ENCODE results near the gene DUS1L. TPM values are rescaled to one million over a fixed set of nuclear protein-coding genes. Genes with fewer than 3 reads are reported as not detected.

DUS1L gene
- total RNA-seq, 1 donor from 2014 or later: 103 TPM

- DNase-seq (ENCODE audit: low spot score): no peak
Measured at GRCh38 chr17:82029391-82029790, 36.2 kb downstream of the DUS1L start.

- no peak for DNase-seq (ENCODE audit: low spot score)
Measured at GRCh38 chr17:82028966-82029365, 36.6 kb downstream of the DUS1L start.

GRCh38 chr17:82028246-82028645 is 37.4 kb downstream of the DUS1L start:
- DNase-seq (ENCODE audit: low spot score): no peak

- DNase-seq (ENCODE audit: low spot score): no peak
Measured at GRCh38 chr17:82025401-82026107, 40.0 kb downstream of the DUS1L start.

- DNase-seq (ENCODE audit: low spot score): no peak
Measured at GRCh38 chr17:82024859-82025258, 40.7 kb downstream of the DUS1L start.

GRCh38 chr17:82023447-82024241 is 42.0 kb downstream of the DUS1L start:
- no peak for DNase-seq (ENCODE audit: low spot score)

GRCh38 chr17:82022981-82023446 is 42.6 kb downstream of the DUS1L start, which contains the start of gene LRRC45:
TSS of gene LRRC45 (plus strand) at chr17:82023305. CDS start at chr17:82023644, 339 bp downstream.
- peak; percentile 100 for DNase-seq (ENCODE audit: low spot score)

GRCh38 chr17:82022310-82022980 is 43.2 kb downstream of the DUS1L start, which contains the start of gene CENPX:
TSS of gene CENPX (minus strand) at chr17:82022878. CDS start at chr17:82022861, 17 bp downstream.
- no peak for DNase-seq (ENCODE audit: low spot score)

GRCh38 chr17:82021900-82022309 is 43.7 kb downstream of the DUS1L start:
- DNase-seq (ENCODE audit: low spot score): no peak

GRCh38 chr17:82021107-82021899 is 44.3 kb downstream of the DUS1L start:
- DNase-seq (ENCODE audit: low spot score): no peak

GRCh38 chr17:82020572-82021106 is 45.0 kb downstream of the DUS1L start:
- DNase-seq (ENCODE audit: low spot score): no peak

GRCh38 chr17:82019690-82020571 is 45.7 kb downstream of the DUS1L start:
- no peak for DNase-seq (ENCODE audit: low spot score)

- no peak for DNase-seq (ENCODE audit: low spot score)
Measured at GRCh38 chr17:82018989-82019689, 46.5 kb downstream of the DUS1L start.

- DNase-seq (ENCODE audit: low spot score): no peak
Measured at GRCh38 chr17:82018152-82018988, 47.2 kb downstream of the DUS1L start.

GRCh38 chr17:82017612-82018151 is 47.9 kb downstream of the DUS1L start:
- no peak for DNase-seq (ENCODE audit: low spot score)

- DNase-seq (ENCODE audit: low spot score): no peak
Measured at GRCh38 chr17:82016875-82017459, 48.6 kb downstream of the DUS1L start.

Measured in mesenteric fat pad (tissue), 1 donor.